CD4-positive, alpha-beta T cell (primary cell): ENCODE results near the gene QPCT. TPM values are rescaled to one million over a fixed set of nuclear protein-coding genes. Genes with fewer than 3 reads are reported as not detected.

Source experiments
- ATAC-seq: fragments of 200-7000 bp; cut with Tn5 transposase; one replicate; pipeline ENCODE4 v1.10.0; 2022; ENCODE audit warnings: mild to moderate bottlenecking; ENCODE audit not compliant: poor library complexity
- CTCF ChIA-PET: fragments of 350-600 bp; sonication (Branson Sonifier 250); formaldehyde crosslinking; loops from one replicate; lab custom pipeline; 2021; ENCODE audit warnings: antibody characterized with exemption, inconsistent platforms; lab: Charles Lee
- POLR2A ChIA-PET: fragments of 350-600 bp; sonication (Branson Sonifier 250); formaldehyde crosslinking; loops from one replicate; lab custom pipeline; 2021; ENCODE audit warnings: antibody characterized with exemption, inconsistent platforms; lab: Charles Lee
- DNase-seq, 14 experiments: peaks; one replicate each; pipeline ENCODE4 v3.0.0-alpha.2; 2013 to 2020; ENCODE audit warnings: mixed read lengths in 2 of 14
- H3K27ac ChIP-seq, 2 donors: one replicate each; pipeline versions ENCODE4 v1.5.1 to v1.7.0; 2013; ENCODE audit warnings: low read length in 2 of 2, low read depth in 1 of 2, mild to moderate bottlenecking in 1 of 2
- H3K27me3 ChIP-seq, 2 experiments: 1 replicate in 1 of 2; 2 replicates in 1 of 2; pipeline versions ENCODE4 v1.6.1 to v1.7.0; 2013; ENCODE audit warnings: low read length in 2 of 2, control low read depth in 1 of 2, mild to moderate bottlenecking in 1 of 2, moderate library complexity in 1 of 2; ENCODE audit not compliant: insufficient read depth in 2 of 2, control insufficient read depth in 1 of 2
- H3K36me3 ChIP-seq: one replicate; pipeline ENCODE4 v1.6.1; 2013; ENCODE audit warnings: low read length, control low read depth; ENCODE audit not compliant: insufficient read depth
- H3K4me1 ChIP-seq: one replicate; pipeline ENCODE4 v1.6.1; 2013; ENCODE audit warnings: low read length, control low read depth; ENCODE audit not compliant: insufficient read depth
- H3K4me3 ChIP-seq: one replicate; pipeline ENCODE4 v1.5.1; 2013; ENCODE audit warnings: mild to moderate bottlenecking, low read length, moderate library complexity
- H3K9me3 ChIP-seq, 2 experiments: 1 replicate in 1 of 2; 2 replicates in 1 of 2; pipeline versions ENCODE4 v1.6.1 to v1.7.0; 2013; ENCODE audit warnings: low read length in 2 of 2, mild to moderate bottlenecking in 2 of 2, control low read depth in 1 of 2, moderate library complexity in 1 of 2; ENCODE audit not compliant: control insufficient read depth in 1 of 2, insufficient read depth in 1 of 2
- H3K27ac Mint-ChIP-seq: one replicate; pipeline ENCODE4 v1.8.0; 2020; ENCODE audit warnings: mixed read lengths
- H3K27me3 Mint-ChIP-seq: one replicate; pipeline ENCODE4 v1.8.0; 2021; ENCODE audit warnings: mixed read lengths
- H3K36me3 Mint-ChIP-seq: one replicate; pipeline ENCODE4 v1.8.0; 2021; ENCODE audit warnings: low read depth, mixed read lengths
- H3K4me1 Mint-ChIP-seq: one replicate; pipeline ENCODE4 v1.8.0; 2021; ENCODE audit warnings: low read depth, mixed read lengths
- H3K4me3 Mint-ChIP-seq: one replicate; pipeline ENCODE4 v1.8.0; 2020; ENCODE audit warnings: mild to moderate bottlenecking, mixed read lengths
- H3K9me3 Mint-ChIP-seq: one replicate; pipeline ENCODE4 v1.8.0; 2020; ENCODE audit warnings: mixed read lengths
- CTCF ChIP-seq: fragments of 200-600 bp; IDR thresholded peaks from one replicate; pipeline ENCODE4 v1.8.0; 2022; ENCODE audit warnings: antibody characterized with exemption, mild to moderate bottlenecking
- intact Hi-C, 2 experiments: fragments of 100-400 bp; cut with DNase I in 1 of 2; cut with micrococcal nuclease in 1 of 2; formaldehyde crosslinking; loops; one replicate each; pipeline versions ENCODE4 v1.15.1 to v1.9.0; 2023 to 2025; cut with DNase I, micrococcal nuclease
- total RNA-seq, 174 experiments: library from RNA in 2 of 174; stranded (reverse) in 2 of 174; gene quantifications; one replicate each; pipeline ENCODE4 v1.2.3 and lab custom pipeline; 2021 to 2026

Gene QPCT
- total RNA-seq, 2 experiments from 2014 or later, result 0.53 to 0.71 TPM

- Mint-ChIP-seq H3K4me3 (peak overlapping the region; percentile 100), H3K27me3 (peaks cover 12% of the 10 kb centered on the region), H3K4me1 (peaks cover 48% of the 10 kb centered on the region), H3K27ac (peak overlapping the region; percentile 97), H3K36me3 (peaks cover 10% of the 10 kb centered on the region), H3K9me3 (no peaks in the 10 kb centered on the region)
- Histone ChIP-seq H3K27ac (peak overlapping the region; percentile 34 to 56), H3K36me3 (no peaks in the 10 kb centered on the region), H3K4me3 (peak overlapping the region; percentile 86), H3K4me1 (peaks cover 23% of the 10 kb centered on the region), H3K9me3 (no peaks in the 10 kb centered on the region), H3K27me3 (no peaks in the 10 kb centered on the region)
- TF ChIP-seq CTCF, result no peak
- DNase-seq (peak in 13 of 14 experiments; percentile 15 to 77 (median 44)), ATAC-seq (peak; percentile 56)
- POLR2A ChIA-PET, result interaction anchor here (0.8 to 4.6 kb wide), 11 partner anchors 8 to 166 kb away, joined by 3 to 29 read pairs (median 3); partner anchors contain the start of genes CEBPZ, CEBPZOS, EIF2AK2 and NDUFAF7
- intact Hi-C loops, result loop anchor here in 1 of 2 experiments (5.0 kb wide), 1 partner anchor 92 kb away; the partner anchor contains the start of genes CEBPZ and NDUFAF7
- CTCF ChIA-PET, result interaction anchor here (1.0 kb wide), 1 partner anchor 72 kb away, joined by 3 read pairs; no protein-coding TSS in a partner anchor
These were observed 20.5 kb upstream of the QPCT start for GRCh38 chr2:37323781-37324535.

- Histone ChIP-seq H3K4me3 (peak overlapping the region; percentile 86), H3K27ac (no peak overlapping the region), H3K4me1 (peaks cover 23% of the 10 kb centered on the region), H3K27me3 (no peaks in the 10 kb centered on the region), H3K9me3 (no peaks in the 10 kb centered on the region), H3K36me3 (no peaks in the 10 kb centered on the region)
- H3K4me3 Mint-ChIP-seq, result peak overlapping the region; percentile 67
- H3K36me3 Mint-ChIP-seq, result peaks cover 10% of the 10 kb centered on the region
- CTCF ChIA-PET, result interaction anchor here (1.0 kb wide), 1 partner anchor 71 kb away, joined by 3 read pairs; no protein-coding TSS in a partner anchor
- peaks cover 47% of the 10 kb centered on the region for H3K4me1 Mint-ChIP-seq
- POLR2A ChIA-PET, result interaction anchor here (0.8 to 4.6 kb wide), 6 partner anchors 9 to 167 kb away, joined by 3 to 29 read pairs (median 6); partner anchors contain the start of genes CEBPZ, EIF2AK2 and NDUFAF7
- no peak overlapping the region for H3K27ac Mint-ChIP-seq
- H3K9me3 Mint-ChIP-seq, result no peaks in the 10 kb centered on the region
- no peak for TF ChIP-seq CTCF
- peak in 11 of 14 experiments; percentile 49 to 91 (median 71) for DNase-seq
- H3K27me3 Mint-ChIP-seq, result peaks cover 12% of the 10 kb centered on the region
- ATAC-seq, result peak; percentile 67
- intact Hi-C loops, result loop anchor here in 1 of 2 experiments (5.0 kb wide), 1 partner anchor 92 kb away; the partner anchor contains the start of genes CEBPZ and NDUFAF7
These were observed 20.0 kb upstream of the QPCT start for GRCh38 chr2:37324536-37324785.

GRCh38 chr2:37324786-37325624 lies 19.4 kb upstream of the QPCT start, which contains the start of gene PRKD3:
PRKD3 (minus strand) TSS chr2:37324833; CDS start chr2:37316524, 8,309 bp downstream.
- Mint-ChIP-seq H3K27me3 (peaks cover 12% of the 10 kb centered on the region), H3K27ac (peak within 1 kb of the TSS; percentile 97), H3K4me1 (peaks cover 41% of the 10 kb centered on the region), H3K4me3 (peak within 1 kb of the TSS; percentile 100), H3K36me3 (peaks cover 10% of the 10 kb centered on the region), H3K9me3 (no peaks in the 10 kb centered on the region)
- H3K9me3 ChIP-seq, result no peaks in the 10 kb centered on the region
- intact Hi-C loops, result loop anchor here in 1 of 2 experiments (5.0 kb wide), 2 partner anchors 67 to 93 kb away; partner anchors contain the start of genes CEBPZ and NDUFAF7
- peaks cover 0 to 5% of the 10 kb centered on the region in 2 experiments for H3K27me3 ChIP-seq
- DNase-seq (peak in 10 of 14 experiments; percentile 20 to 82 (median 48)), ATAC-seq (peak; percentile 59)
- POLR2A ChIA-PET, result interaction anchor here (0.8 to 4.6 kb wide), 8 partner anchors 9 to 1426 kb away, joined by 3 to 29 read pairs (median 5); partner anchors contain the start of genes CEBPZ, EIF2AK2, NDUFAF7 and SRSF7
- CTCF ChIA-PET, result interaction anchor here (1.0 to 1.2 kb wide), 2 partner anchors 12 to 93 kb away, joined by 4 read pairs; partner anchors contain the start of genes CEBPZ and NDUFAF7
- TF ChIP-seq CTCF, result no peak
- H3K4me1 ChIP-seq, result peaks cover 23% of the 10 kb centered on the region
- H3K27ac ChIP-seq, result peak within 1 kb of the TSS; percentile 34 to 56
- H3K36me3 ChIP-seq, result no peaks in the 10 kb centered on the region
- peak within 1 kb of the TSS; percentile 86 for H3K4me3 ChIP-seq
